ENCODE data around the gene TINAGL1.

TINAGL1 gene, protein sequence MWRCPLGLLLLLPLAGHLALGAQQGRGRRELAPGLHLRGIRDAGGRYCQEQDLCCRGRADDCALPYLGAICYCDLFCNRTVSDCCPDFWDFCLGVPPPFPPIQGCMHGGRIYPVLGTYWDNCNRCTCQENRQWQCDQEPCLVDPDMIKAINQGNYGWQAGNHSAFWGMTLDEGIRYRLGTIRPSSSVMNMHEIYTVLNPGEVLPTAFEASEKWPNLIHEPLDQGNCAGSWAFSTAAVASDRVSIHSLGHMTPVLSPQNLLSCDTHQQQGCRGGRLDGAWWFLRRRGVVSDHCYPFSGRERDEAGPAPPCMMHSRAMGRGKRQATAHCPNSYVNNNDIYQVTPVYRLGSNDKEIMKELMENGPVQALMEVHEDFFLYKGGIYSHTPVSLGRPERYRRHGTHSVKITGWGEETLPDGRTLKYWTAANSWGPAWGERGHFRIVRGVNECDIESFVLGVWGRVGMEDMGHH

GRCh38 chr1:31576201-31576669 is at the start of gene TINAGL1:
Gene TINAGL1, plus strand, starts transcription at chr1:31576515. Its CDS starts 634 bp downstream, at chr1:31577149.
- DNase-seq, result no peak

- no peak for DNase-seq
These were observed 46.2 kb upstream of the TINAGL1 start for GRCh38 chr1:31529999-31530684.

DNA sequence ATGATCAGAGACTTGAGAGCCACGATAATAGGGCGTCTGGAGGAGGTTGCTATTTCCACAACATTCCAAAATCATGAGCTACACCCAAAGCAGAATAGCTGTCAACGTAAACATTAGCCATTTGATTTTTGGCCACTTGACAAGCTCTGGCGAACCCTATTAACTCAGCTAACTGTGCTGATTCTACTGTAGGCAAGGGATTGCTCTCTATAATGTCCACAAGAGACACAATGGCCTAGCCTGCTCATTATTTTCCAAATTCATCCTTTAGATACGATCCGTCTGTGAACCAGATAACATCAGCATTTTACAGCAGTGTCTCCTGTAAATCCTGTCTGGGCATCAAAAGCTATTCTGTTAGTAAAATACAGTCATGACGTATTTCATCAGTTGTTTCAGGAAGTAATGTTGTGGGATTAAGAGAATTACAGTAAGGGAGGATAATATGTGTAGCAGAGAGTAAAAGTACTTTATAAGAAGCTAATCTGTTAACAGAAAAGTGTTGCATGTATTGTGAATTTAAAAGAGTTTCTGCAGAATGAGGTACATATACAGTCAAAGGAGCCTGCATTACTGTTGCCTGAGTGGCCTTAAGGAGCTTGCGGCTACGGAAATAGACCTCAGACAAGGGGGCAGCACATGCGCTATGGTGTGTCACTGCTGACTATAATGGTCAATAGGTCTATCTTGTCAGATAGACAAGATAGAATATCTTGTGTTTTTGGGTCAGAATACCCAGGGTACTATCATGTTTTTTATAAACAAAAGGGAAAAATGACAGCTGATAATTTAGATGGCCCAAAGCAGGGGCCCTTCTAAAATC is 44.9 kb upstream of the TINAGL1 start:
- no peak for DNase-seq

DNA sequence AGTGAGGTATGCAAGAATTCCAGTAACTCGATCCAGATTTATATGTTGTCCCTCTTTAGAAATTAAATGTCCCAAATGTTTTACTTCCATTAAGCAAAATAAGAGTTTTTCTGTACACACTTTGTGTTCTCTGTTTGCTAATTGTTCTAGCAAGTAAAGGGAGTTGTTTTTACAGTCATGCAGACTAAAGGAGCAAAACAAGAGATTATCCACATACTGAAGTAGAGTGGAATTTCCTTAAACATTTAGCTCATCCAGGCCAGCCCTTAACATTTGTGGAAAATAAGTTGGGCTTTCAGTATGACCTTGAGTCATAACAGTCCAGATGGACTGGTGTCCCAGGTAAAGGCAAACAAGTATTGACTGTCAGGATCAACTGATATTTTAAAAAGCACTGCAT is 44.1 kb upstream of the TINAGL1 start:
- no peak for DNase-seq

DNA sequence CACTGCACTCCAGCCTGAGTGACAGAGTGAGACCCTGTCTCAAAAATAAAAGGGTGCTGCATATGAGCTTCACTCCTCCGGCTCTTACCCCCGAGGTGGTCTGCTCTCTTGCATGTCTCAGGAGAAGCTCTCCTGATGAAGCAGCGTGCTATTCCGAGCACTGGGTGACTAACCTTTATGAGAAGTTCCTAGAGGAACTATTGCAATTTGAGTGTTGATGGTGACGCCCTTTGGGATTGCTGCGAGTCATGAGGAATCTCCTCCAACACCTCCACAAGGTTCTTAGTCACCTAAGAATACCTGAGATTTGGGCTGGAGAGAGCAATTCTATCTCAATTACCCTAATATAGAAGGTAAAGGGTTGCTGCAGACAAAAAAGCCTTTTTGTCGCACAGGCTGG is 40.8 kb upstream of the TINAGL1 start:
- no peak for DNase-seq

GRCh38 chr1:31539329-31539728 is 37.0 kb upstream of the TINAGL1 start:
- DNase-seq, result no peak

- no peak for DNase-seq
These were observed 35.1 kb upstream of the TINAGL1 start for GRCh38 chr1:31541194-31541593.

DNA sequence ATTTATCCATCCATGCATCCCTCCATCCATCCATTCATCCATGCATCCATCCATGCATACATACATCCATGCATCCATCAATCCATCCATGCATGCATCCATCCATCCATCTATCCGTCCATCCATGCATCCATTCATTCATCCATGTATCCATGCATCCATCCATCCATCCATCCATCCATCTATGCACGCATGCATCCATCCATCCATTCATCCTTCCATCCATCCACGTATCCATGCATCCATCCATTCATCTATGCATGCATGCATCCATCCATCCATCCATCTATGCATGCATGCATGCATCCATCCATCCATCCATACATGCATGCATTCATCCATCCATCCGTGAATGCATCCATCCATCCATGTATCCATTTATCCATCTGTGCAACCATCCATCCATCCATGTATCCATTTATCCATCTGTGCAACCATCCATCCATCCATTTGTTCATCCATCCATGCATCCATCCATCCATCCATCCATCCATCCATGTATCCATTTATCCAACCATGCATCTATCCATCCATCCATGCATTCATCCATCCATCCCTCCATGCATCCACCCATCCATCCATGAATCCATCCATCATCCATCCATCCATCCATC is 30.3 kb upstream of the TINAGL1 start:
- DNase-seq, result no peak

GRCh38 chr1:31548534-31548906 is 27.8 kb upstream of the TINAGL1 start:
- no peak for DNase-seq

GRCh38 chr1:31548907-31549808 is 27.2 kb upstream of the TINAGL1 start:
- peak; percentile 59 to 66 for DNase-seq

- DNase-seq, result no peak
These were observed 26.3 kb upstream of the TINAGL1 start for GRCh38 chr1:31549809-31550620.

DNA sequence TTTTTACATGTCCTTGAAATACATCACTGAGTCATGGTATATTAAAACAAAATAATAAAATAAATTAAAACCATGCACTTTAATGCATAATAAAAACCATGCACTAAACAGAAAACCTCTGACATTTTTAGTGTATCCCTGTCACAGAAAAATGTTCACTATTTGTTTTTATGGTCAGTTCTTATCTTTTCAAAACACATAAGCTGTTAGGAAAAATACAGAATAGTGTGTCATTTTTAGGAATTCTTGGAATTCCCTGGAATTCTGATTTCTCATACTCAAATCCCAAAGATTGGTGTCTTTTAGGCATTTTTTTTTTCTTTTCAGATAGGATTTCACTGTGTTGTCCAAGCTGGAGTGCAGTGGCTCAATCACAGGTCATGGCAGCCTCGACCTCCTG is 25.1 kb upstream of the TINAGL1 start:
- DNase-seq, result no peak

- DNase-seq, result no peak
These were observed 23.8 kb upstream of the TINAGL1 start for GRCh38 chr1:31552489-31552888.

DNA sequence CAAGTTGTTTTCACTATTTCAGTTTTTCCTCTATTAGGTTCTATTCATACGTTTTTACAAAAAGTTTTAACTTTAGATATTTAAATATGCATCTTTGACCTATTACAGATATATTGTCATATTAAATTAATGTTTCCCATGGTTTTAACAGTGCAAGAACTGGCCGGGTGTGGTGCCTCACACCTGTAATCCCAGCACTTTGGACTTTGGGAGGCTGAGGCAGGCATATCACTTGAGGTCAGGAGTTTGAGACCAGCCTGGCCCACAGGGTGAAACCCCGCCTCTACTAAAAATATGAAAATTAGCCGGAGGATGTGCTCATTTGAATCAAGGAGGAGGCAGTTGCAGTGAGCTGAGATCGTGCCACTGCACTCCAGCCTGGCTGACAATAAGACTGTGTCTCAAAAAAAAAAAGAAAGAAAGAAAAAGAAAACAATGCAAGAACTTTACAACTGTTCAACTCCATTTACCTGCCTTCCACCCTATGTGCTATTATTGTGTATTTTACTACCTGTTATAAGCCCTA is 19.8 kb upstream of the TINAGL1 start:
- DNase-seq, result no peak

DNA sequence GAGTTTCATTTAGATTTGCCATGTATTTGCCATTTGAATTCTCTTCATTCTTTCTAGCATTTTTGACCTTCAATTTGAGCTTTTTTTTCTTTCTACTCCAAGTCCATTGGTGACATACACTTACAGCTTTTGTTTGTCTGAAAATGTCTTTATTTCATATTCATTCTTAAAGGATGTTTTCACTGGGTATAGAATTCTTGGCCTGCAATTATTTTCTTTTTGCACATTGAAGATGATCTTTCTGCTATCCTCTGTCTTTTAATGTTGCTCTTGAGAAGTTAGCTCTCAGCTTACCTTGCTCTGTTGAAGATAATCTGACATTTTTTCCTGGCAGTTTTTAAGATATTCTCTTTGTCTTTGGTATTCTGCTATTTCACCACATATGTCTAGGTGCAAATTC is 16.6 kb upstream of the TINAGL1 start:
- DNase-seq, result no peak

GRCh38 chr1:31560394-31560793 is 15.9 kb upstream of the TINAGL1 start:
- DNase-seq, result no peak

DNA sequence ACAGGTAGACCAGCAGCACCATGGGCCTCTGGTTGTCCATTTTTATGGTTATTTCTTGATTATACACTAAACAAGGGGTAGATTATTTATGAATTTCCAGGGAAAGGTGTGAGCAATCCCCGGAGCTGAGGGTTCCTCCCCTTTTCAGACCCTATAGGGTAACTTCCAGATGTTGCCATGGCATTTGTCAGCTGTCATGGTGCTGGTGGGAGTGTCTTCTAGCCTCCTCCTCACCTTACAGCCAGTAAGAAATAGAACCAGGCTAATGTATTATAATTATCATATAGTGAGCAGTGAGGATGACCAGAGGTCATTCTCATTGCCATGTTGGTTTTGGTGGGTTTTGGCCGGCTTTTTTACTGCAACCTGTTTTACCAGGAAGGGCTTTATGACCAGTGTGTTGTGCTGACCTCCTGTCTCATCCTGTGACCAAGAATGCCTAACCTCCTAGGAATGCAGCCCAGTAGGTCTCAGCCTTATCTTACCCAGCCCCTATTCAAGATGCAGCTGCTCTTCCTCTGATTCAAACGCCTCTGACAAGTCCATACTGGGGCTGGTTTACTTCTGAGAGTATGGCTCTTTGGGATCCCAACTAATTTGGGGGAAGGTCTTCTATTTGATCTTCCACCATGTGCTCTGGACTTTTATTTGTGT is 13.5 kb upstream of the TINAGL1 start:
- no peak for DNase-seq

GRCh38 chr1:31564606-31564989 is 11.7 kb upstream of the TINAGL1 start:
- DNase-seq, result no peak

DNA sequence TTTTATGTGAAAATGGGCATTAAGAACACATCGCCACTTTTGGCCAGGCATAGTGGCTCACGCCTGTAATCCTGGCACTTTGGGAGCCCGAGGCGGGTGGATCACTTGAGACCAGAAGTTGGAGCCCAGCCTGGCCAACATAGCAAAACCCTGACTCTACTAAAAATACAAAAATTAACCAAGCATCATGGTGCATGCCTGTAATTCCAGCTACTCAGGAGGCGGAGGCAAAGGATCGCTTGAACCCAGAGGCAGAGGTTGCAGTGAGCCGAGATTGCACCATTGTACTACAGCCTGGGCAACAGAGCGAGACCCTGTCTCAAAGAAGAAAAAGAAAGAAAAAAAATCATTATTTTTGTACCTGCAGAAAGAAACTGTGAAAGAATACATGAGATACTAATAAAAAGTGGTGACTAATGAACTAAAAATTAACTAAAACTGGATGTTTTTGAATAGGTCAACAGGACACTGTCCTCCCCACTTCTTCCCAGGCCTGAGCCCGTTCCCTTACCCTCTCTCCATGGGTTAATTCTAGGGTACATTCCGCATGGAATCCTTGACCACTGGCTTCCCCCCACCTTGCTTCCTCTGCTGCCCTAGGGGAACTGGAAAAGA is 8.3 kb upstream of the TINAGL1 start:
- no peak for DNase-seq
